ENCODE data around the gene CPD. TPM values are rescaled to one million over a fixed set of nuclear protein-coding genes. Genes with fewer than 3 reads are reported as not detected.

CPD gene
- polyA plus RNA-seq, 1 of the 3 experiments (the other 2 are of a cell fraction): 12.5 TPM

- no peaks in the 10 kb centered on the region for H4K20me1 ChIP-seq (ENCODE audit: insufficient read depth)
- H3K27ac ChIP-seq (ENCODE audit: low read depth in 2 of 2, low read length in 1 of 2): no peak overlapping the region
- no peak for TF ChIP-seq CHD2 (IDR thresholded peaks at IDR 0.05; ENCODE audit: low read length, partially characterized antibody)
- no peak for TF ChIP-seq GATA2 (CRISPR knock-in tag; IDR thresholded peaks at IDR 0.05)
- TF ChIP-seq ELF1 (IDR thresholded peaks at IDR 0.05): no peak
- TF ChIP-seq POLR2AphosphoS5 (IDR thresholded peaks at IDR 0.05; ENCODE audit: low read depth, low read length): no peak
- no peak for TF ChIP-seq EZH2phosphoT487 (IDR thresholded peaks at IDR 0.05; ENCODE audit: borderline replicate concordance, low read depth)
- no peak for TF ChIP-seq PBX3 (IDR thresholded peaks at IDR 0.05)
- no peak for TF ChIP-seq RXRA (IDR thresholded peaks at IDR 0.05; ENCODE audit: borderline replicate concordance, low read depth)
- no peak for TF ChIP-seq SIN3A (IDR thresholded peaks at IDR 0.05; ENCODE audit: borderline replicate concordance, low read depth, low read length)
- TF ChIP-seq REST (IDR thresholded peaks at IDR 0.05; ENCODE audit: low read depth, low read length): no peak
- TF ChIP-seq YY1 (IDR thresholded peaks at IDR 0.05; ENCODE audit: low read depth): no peak
- TF ChIP-seq NFIC (IDR thresholded peaks at IDR 0.05; ENCODE audit: borderline replicate concordance): no peak
- TF ChIP-seq FOSL2 (IDR thresholded peaks at IDR 0.05; ENCODE audit: borderline replicate concordance, low read depth): no peak
- TF ChIP-seq IRF3 (IDR thresholded peaks at IDR 0.05; ENCODE audit: low read depth, low read length): no peak
- TF ChIP-seq FOXM1 (IDR thresholded peaks at IDR 0.05; ENCODE audit: low read depth): no peak
- no peak for TF ChIP-seq TEAD4 (IDR thresholded peaks at IDR 0.05; ENCODE audit: borderline replicate concordance, insufficient read depth)
- no peak for TF ChIP-seq MAX (IDR thresholded peaks at IDR 0.05; ENCODE audit: low read depth)
- no peak for TF ChIP-seq NRF1 (IDR thresholded peaks at IDR 0.05; ENCODE audit: low read depth, low read length)
- TF ChIP-seq RAD21 (IDR thresholded peaks at IDR 0.05; ENCODE audit: low read length): no peak
- H3K4me2 ChIP-seq: no peak overlapping the region
- H3K9me3 ChIP-seq: no peaks in the 10 kb centered on the region
- DNase-seq: no peak
- H3K4me3 ChIP-seq (ENCODE audit: low read depth in 2 of 2, low read length in 1 of 2): no peak overlapping the region
- H3K9me2 ChIP-seq: no peaks in the 10 kb centered on the region
- no peaks in the 10 kb centered on the region for H3K79me2 ChIP-seq (ENCODE audit: insufficient read depth)
- no peaks in the 10 kb centered on the region for H3K27me3 ChIP-seq (ENCODE audit: insufficient read depth)
- no peaks in the 10 kb centered on the region for H3F3A ChIP-seq (replicated peaks; ENCODE audit: insufficient read depth)
- 59% methylated on average over 8 of the region's 8 CpGs for WGBS (ENCODE audit: low lambda C conversion rate)
- no peak overlapping the region for H3K9ac ChIP-seq
- no peaks in the 10 kb centered on the region for H3K4me1 ChIP-seq (ENCODE audit: control insufficient read depth in 1 of 2, insufficient read depth in 2 of 2, low read depth in 1 of 2, low read length in 1 of 2)
- POLR2A ChIA-PET: no interaction called here
- CTCF ChIA-PET: no interaction called here
- H3K36me3 ChIP-seq (replicated peaks in 1 of 2; ENCODE audit: control insufficient read depth in 1 of 2, insufficient read depth in 2 of 2, low read length in 1 of 2): no peaks in the 10 kb centered on the region
- no peak overlapping the region for H2AFZ ChIP-seq (ENCODE audit: low read depth)
Observed at GRCh38 chr17:30360086-30360808, 18.5 kb upstream of the CPD start.
